ENCODE data around the gene HHIPL1.
A peak's percentile ranks its signal among the peaks of the same experiment; 100 is the strongest.
"Not testable (repeated sequence)": the region's sequence is repeated elsewhere in the genome, so short reads cannot be mapped to it uniquely, and the experiment has no call there.

Gene HHIPL1

GRCh38 chr14:99651953-99652746 is 7.2 kb downstream of the HHIPL1 start:
- in situ Hi-C loops (cut with MboI; ENCODE audit: low sequenced_read_pairs) = no loop called here
- peaks cover 5% of the 10 kb centered on the region; the same call in 1 of the 2 replicates for H3K27me3 ChIP-seq (ENCODE audit: low read depth)
- no peak overlapping the region for H3K4me3 ChIP-seq
- no peak for DNase-seq (ENCODE audit: low spot score in 2 of 2)
- no peaks in the 10 kb centered on the region for H3K9me3 ChIP-seq
- no peaks in the 10 kb centered on the region for H3K36me3 ChIP-seq (replicated peaks)
- no peaks in the 10 kb centered on the region for H3K4me1 ChIP-seq

DNA sequence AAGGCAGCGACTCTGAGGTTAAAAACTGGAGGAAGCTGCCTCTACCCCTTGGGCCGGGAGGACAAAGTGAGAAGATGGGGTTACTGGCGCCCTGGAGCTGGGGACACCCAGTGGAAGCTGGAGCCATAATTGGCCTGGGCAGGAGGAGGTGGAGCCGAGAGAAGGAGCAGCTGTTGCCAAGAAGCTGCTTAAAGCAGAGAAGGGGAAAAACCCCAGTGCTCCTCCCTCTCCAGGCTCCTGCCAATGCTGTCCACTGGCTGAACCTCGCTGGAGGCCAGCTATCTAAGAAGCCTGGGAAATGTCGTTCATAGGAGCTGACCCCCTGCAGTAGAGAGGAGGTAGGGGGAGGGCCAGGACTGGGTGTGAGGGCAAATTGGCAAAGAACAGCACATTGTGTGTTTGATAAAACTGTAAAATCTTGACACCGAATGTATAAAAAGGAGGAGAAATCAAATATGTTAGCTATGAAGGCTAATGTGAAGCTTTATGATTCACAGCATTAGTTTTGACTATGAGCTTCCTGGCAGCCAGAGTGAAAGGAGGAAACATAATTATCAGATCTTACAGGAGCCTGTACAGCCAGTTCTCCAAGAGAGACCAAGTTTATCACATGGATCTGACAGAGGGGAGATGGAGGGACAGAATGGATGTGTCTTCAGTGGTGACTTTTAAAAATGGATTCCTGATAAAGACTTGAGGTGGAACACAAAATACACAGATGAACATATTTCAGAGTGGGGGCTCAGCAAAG is 9.5 kb downstream of the HHIPL1 start:
- in situ Hi-C loops (cut with MboI; ENCODE audit: low sequenced_read_pairs) = no loop called here
- DNase-seq (ENCODE audit: low spot score in 2 of 2) = no peak

DNA sequence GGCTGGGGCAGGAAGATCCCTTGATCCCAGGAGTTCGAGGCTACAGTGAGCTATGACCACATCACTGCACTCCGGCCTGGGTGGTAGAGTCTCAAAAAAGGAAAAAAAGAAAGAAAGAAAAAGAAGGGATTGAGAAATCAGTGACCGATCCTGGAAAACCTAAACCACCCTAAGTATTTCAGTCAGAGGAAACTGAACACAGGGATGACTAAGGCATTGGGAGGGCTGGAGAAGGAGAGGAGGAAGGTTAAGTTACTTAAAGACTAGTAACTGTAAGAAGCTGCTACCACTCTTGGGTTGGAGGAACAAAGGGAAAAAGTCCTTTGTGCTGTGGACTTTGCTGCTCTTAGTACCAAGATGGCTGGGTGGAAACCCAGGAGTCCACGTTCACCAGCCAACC is 10.6 kb downstream of the HHIPL1 start:
- H3K36me3 ChIP-seq (replicated peaks) = no peaks in the 10 kb centered on the region
- no peaks in the 10 kb centered on the region for H3K9me3 ChIP-seq
- peaks cover 28% of the 10 kb centered on the region for H3K27me3 ChIP-seq (ENCODE audit: low read depth)
- no peak overlapping the region for H3K4me3 ChIP-seq
- in situ Hi-C loops (cut with MboI; ENCODE audit: low sequenced_read_pairs) = no loop called here
- no peaks in the 10 kb centered on the region for H3K4me1 ChIP-seq
- DNase-seq (ENCODE audit: low spot score in 2 of 2) = no peak

More for the DNA sequence above, 9.5 kb downstream of the HHIPL1 start:
- H3K36me3 ChIP-seq (replicated peaks) = no peaks in the 10 kb centered on the region
- no peak overlapping the region for H3K4me3 ChIP-seq
- H3K9me3 ChIP-seq = no peaks in the 10 kb centered on the region
- H3K4me1 ChIP-seq = no peaks in the 10 kb centered on the region
- H3K27me3 ChIP-seq (ENCODE audit: low read depth) = peaks cover 27% of the 10 kb centered on the region

GRCh38 chr14:99656171-99656570 is 11.2 kb downstream of the HHIPL1 start:
- Histone ChIP-seq H3K27me3 (ENCODE audit: low read depth) (peaks cover 28% of the 10 kb centered on the region), H3K9me3 (no peaks in the 10 kb centered on the region), H3K36me3 (replicated peaks) (no peaks in the 10 kb centered on the region), H3K4me3 (no peak overlapping the region), H3K4me1 (no peaks in the 10 kb centered on the region)
- no peak for DNase-seq (ENCODE audit: low spot score in 2 of 2)
- in situ Hi-C loops (cut with MboI; ENCODE audit: low sequenced_read_pairs) = no loop called here

DNA sequence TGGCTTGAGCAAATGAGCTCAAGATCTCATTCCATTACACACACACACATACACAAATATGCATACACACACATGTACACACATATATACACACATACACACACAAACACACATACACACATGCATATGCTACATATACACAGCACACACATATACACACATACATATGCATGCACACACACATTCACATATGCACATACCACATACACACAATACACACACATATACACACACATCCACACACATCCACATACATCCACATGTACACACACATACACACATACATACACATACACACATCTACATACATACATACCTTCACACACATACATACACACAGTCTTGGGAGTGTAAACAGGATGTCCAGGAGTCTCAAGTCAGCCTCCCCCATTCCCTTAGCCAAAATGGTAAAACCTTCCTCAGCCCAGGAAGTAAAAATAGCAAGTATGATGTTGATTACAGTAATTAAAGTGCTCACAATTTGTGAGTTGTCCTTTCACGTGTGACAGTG is 12.8 kb downstream of the HHIPL1 start:
- no peak overlapping the region for H3K4me3 ChIP-seq
- H3K4me1 ChIP-seq = no peaks in the 10 kb centered on the region
- H3K36me3 ChIP-seq (replicated peaks) = no peaks in the 10 kb centered on the region
- in situ Hi-C loops (cut with MboI; ENCODE audit: low sequenced_read_pairs) = no loop called here
- no peak for DNase-seq (ENCODE audit: low spot score in 2 of 2)
- H3K27me3 ChIP-seq (ENCODE audit: low read depth) = peaks cover 28% of the 10 kb centered on the region
- H3K9me3 ChIP-seq = no peaks in the 10 kb centered on the region

DNA sequence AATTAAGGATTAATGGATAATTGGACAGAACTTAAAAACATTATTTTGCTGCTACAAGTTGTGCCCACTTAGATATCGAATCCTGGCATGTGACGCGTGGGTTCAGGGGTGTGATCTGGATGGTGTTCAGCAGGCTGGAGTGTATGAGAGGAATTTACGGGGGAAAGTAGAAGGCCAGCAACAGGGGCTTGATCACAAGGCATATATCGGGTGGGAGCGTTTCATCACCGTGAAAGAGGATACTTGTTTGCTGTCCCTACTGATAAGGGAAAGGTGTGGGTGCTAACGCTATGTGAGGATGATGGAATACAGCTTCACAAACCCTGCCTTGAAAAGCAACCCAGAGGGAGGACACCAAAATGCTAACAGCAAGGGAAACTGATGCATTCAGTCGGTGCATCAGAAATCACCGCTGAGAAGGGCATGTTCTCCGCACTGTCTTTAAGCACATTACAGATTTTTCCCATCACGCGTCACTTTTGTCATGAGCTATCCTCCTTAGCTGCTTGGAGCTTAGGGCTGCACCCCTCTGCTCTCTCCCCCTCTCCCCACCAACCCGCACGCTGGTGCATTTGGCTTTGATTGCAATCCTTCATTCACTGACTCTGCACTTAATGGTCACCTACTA is 13.4 kb downstream of the HHIPL1 start:
- DNase-seq (ENCODE audit: low spot score in 2 of 2) = no peak
- in situ Hi-C loops (cut with MboI; ENCODE audit: low sequenced_read_pairs) = no loop called here
- no peaks in the 10 kb centered on the region for H3K36me3 ChIP-seq (replicated peaks)

GRCh38 chr14:99659333-99659741 is 14.4 kb downstream of the HHIPL1 start:
- H3K4me1 ChIP-seq = no peaks in the 10 kb centered on the region; the same call in 1 of the 2 replicates
- in situ Hi-C loops (cut with MboI; ENCODE audit: low sequenced_read_pairs) = no loop called here
- no peaks in the 10 kb centered on the region for H3K36me3 ChIP-seq (replicated peaks)
- DNase-seq (ENCODE audit: low spot score in 2 of 2) = peak in 1 of 2 experiments; percentile 26
- no peaks in the 10 kb centered on the region for H3K9me3 ChIP-seq
- H3K4me3 ChIP-seq = no peak overlapping the region
- peaks cover 28% of the 10 kb centered on the region for H3K27me3 ChIP-seq (ENCODE audit: low read depth)

More for the DNA sequence above, 13.4 kb downstream of the HHIPL1 start:
- Histone ChIP-seq H3K27me3 (ENCODE audit: low read depth) (peaks cover 28% of the 10 kb centered on the region), H3K4me1 (no peaks in the 10 kb centered on the region), H3K9me3 (no peaks in the 10 kb centered on the region), H3K4me3 (no peak overlapping the region)

DNA sequence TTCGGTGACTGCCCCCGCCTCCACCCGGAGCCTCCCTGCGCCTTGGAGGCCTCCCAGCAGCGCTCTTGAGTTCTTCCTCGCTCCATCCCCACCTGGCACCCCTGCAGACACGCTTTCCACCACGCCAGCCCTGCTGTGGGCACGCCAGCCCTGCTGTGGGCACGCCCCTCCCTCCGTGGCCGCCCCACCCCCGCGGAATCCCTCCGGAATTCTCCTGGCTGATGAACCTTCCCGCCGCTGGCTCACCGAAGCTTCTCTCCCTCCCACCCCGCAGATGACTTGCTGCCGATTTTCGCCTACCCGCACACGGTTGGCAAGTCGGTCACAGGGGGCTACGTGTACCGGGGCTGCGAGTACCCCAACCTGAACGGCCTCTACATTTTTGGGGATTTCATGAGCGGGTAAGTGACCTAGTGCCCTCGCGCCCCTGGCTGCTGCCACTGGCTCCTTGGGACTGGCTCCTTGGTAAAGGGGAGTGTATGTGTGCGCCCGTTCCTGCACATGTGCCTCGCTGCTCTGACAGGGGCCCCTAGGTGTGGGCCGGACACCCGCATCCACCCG is 15.2 kb downstream of the HHIPL1 start:
- H3K27me3 ChIP-seq (ENCODE audit: low read depth) = peaks cover 28% of the 10 kb centered on the region
- in situ Hi-C loops (cut with MboI; ENCODE audit: low sequenced_read_pairs) = no loop called here
- H3K9me3 ChIP-seq = no peaks in the 10 kb centered on the region
- no peaks in the 10 kb centered on the region for H3K36me3 ChIP-seq (replicated peaks)
- DNase-seq (ENCODE audit: low spot score in 2 of 2) = no peak
- no peak overlapping the region for H3K4me3 ChIP-seq
- no peaks in the 10 kb centered on the region; the same call in 1 of the 2 replicates for H3K4me1 ChIP-seq

DNA sequence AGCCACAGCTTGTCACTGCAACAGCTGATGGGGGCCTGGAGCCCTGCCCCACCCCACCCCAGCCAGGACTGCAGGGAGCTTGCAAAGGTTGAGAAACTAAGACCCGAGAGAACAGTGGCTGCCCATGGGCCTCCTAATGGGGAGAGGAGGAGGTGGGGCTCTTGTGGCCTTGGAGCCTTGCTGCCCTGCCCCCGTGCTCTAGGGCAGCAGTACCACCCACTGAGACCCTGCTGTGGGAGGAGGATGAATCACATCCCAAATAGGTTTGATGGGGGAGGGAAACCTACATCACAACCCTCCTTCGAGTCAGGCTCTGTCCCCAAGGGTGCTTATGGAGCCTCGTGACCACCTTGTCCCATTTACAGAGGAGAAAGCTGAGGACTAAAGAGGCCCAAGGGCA is 15.9 kb downstream of the HHIPL1 start:
- H3K27me3 ChIP-seq (ENCODE audit: low read depth) = peaks cover 28% of the 10 kb centered on the region
- in situ Hi-C loops (cut with MboI; ENCODE audit: low sequenced_read_pairs) = no loop called here
- no peaks in the 10 kb centered on the region for H3K36me3 ChIP-seq (replicated peaks)
- no peaks in the 10 kb centered on the region for H3K9me3 ChIP-seq
- no peak for DNase-seq (ENCODE audit: low spot score in 2 of 2)
- H3K4me1 ChIP-seq = no peaks in the 10 kb centered on the region; the same call in 1 of the 2 replicates
- H3K4me3 ChIP-seq = no peak overlapping the region

DNA sequence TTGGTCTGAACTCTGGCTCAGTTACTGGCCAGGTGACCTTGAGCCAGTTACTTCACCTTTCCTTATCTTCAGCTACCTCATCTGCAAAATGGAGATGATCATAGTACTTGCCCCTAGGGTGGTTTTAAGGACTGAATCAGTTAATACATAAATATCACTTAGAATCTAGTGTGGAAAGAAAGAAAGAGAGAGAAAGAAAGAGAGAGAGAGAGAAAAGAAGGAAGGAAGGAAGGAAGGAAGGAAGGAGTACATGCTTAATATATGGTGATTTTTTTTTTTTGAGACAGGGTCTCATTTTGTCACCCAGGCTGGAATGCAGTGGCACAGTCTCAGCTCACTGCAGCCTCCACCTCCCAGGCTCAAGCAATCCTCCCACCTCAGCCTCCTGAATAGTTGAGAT is 16.3 kb downstream of the HHIPL1 start:
- DNase-seq (ENCODE audit: low spot score in 2 of 2); H3K4me3 ChIP-seq; H3K36me3 ChIP-seq (replicated peaks); H3K9me3 ChIP-seq; H3K4me1 ChIP-seq; in situ Hi-C loops (cut with MboI; ENCODE audit: low sequenced_read_pairs): not testable (repeated sequence)
- peaks cover 27% of the 10 kb centered on the region for H3K27me3 ChIP-seq (ENCODE audit: low read depth)

DNA sequence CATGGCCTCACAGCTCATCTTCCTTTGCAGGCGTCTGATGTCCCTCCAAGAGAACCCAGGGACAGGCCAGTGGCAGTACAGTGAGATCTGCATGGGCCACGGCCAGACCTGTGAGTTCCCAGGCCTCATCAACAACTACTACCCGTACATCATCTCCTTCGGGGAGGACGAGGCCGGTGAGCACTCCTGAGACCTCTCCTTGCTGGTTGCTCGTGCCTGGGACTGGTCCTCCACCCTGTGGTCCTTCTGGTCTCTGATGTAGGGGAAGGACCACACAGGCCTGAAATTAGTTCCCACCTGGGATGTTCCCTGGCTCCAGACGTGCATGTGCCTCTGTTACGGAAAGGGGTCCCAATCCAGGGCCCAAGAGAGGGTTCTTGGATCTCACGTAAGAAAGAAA is 17.9 kb downstream of the HHIPL1 start:
- H3K4me1 ChIP-seq = no peaks in the 10 kb centered on the region; the same call in 1 of the 2 replicates
- in situ Hi-C loops (cut with MboI; ENCODE audit: low sequenced_read_pairs) = no loop called here
- peaks cover 16% of the 10 kb centered on the region for H3K27me3 ChIP-seq (ENCODE audit: low read depth)
- H3K4me3 ChIP-seq = no peak overlapping the region
- no peaks in the 10 kb centered on the region for H3K9me3 ChIP-seq
- H3K36me3 ChIP-seq (replicated peaks) = no peaks in the 10 kb centered on the region
- no peak for DNase-seq (ENCODE audit: low spot score in 2 of 2)

DNA sequence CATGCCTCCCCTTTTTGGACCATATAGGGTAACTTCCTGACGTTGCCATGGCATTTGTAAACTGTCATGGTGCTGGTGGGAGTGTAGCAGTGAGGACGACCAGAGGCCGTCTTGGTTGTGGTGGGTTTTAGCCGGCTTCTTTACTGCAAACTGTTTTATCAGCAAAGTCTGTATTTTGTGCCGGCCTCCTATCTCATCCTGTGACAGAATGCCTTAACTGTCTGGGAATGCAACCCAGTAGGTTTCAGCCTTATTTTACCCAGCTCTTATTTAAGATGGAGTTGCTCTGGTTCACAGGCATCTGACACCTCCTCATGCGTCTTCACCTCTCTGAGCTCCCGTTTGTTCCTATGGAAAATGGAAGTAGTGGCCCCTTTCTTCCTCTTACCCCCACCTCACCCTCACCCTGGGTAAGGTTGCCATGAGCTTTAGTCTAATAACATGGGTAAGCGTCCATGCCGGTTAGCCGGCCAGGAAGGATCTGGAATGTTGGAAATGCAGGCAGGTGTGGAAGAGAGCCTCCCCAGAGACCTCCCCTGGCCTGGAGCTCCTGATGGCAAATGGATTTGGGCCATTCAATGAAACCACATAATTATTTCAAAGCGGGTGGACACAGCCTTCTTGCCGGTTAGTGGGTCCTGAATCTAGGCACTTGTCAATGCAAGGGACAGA is 18.6 kb downstream of the HHIPL1 start:
- H3K9me3 ChIP-seq = no peaks in the 10 kb centered on the region
- in situ Hi-C loops (cut with MboI; ENCODE audit: low sequenced_read_pairs) = no loop called here
- H3K27me3 ChIP-seq (ENCODE audit: low read depth) = peaks cover 10% of the 10 kb centered on the region
- H3K36me3 ChIP-seq (replicated peaks) = no peaks in the 10 kb centered on the region
- H3K4me3 ChIP-seq = no peak overlapping the region
- H3K4me1 ChIP-seq = no peaks in the 10 kb centered on the region; the same call in 1 of the 2 replicates
- DNase-seq (ENCODE audit: low spot score in 2 of 2) = no peak
